ENCODE results near the gene DNASE1L2. TPM values are rescaled to one million over a fixed set of nuclear protein-coding genes. Genes with fewer than 3 reads are reported as not detected.

The DNASE1L2 gene
- polyA plus RNA-seq, 1 donor, result 0.91 TPM

DNA sequence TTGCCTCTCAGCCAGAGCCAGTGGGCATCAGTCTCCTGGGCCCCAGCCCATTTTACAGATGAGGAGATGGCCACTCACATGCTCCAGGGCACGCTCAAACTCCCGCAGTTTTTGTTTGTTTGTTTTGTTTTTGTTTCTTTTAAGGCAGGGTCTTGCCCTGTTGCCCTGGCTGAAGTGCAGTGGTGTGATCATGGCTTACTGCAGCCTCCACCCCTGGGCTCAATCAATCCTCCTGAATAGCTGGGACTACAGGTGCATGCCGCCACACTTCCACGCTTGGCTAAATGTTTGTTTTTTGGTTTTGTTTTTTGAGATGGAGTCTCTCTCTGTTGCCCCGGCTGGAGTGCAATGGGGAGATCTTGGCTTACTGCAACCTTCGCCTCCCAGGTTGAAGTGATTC is 9.3 kb upstream of the DNASE1L2 start:
- no peak overlapping the region for H3K4me3 ChIP-seq (ENCODE audit: low read length)
- H3K4me1 ChIP-seq (ENCODE audit: control insufficient read depth, insufficient read depth, low read length), result peaks cover 12% of the 10 kb centered on the region
- no CpG with 5 or more reads among the region's 6 CpGs for WGBS (ENCODE audit: insufficient coverage, low lambda C conversion rate)
- H3K27ac ChIP-seq (ENCODE audit: low read length), result no peak overlapping the region
- H3K36me3 ChIP-seq (ENCODE audit: control insufficient read depth, insufficient read depth, low read length), result peaks cover 48% of the 10 kb centered on the region
- no peaks in the 10 kb centered on the region for H3K27me3 ChIP-seq (ENCODE audit: control insufficient read depth, insufficient read depth, low read length)
- peaks cover 4% of the 10 kb centered on the region for H3K9me3 ChIP-seq (ENCODE audit: control insufficient read depth, low read depth, low read length)
- no peak for DNase-seq

DNA sequence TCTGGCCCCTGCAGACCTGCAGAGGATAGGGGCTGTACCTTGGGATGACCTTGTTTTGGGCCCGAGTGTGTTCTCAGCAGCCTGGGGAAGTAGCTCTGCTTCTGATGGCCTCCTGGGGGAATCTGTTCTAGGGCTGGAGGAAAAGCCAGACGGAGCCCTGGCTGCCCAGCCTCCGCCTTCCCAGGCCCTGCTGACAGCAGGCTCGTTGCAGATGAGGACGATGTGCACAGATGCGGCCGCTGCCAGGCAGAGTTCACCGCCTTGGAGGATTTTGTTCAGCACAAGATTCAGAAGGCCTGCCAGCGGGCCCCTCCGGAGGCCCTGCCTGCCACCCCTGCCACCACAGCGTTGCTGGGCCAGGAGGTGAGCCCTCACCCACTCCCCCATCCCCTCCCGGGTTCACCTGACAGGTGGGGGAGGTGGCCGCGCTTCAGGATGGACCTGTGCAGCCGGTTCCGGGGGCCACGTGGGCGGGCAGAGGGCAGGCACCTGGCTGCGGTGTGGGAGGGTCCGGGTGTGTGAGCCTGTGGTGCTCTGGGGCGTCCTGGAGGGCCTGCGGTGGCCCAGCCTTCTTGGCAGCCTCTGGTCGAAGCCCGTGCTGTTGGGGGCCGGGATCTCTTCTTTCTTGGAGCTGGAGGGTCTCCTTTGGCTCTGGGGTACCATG is 8.0 kb upstream of the DNASE1L2 start:
- no peak overlapping the region for H3K27ac ChIP-seq (ENCODE audit: low read length)
- H3K4me3 ChIP-seq (ENCODE audit: low read length), result no peak overlapping the region
- DNase-seq, result no peak
- H3K9me3 ChIP-seq (ENCODE audit: control insufficient read depth, low read depth, low read length), result peaks cover 4% of the 10 kb centered on the region
- no peaks in the 10 kb centered on the region for H3K27me3 ChIP-seq (ENCODE audit: control insufficient read depth, insufficient read depth, low read length)
- WGBS (ENCODE audit: insufficient coverage, low lambda C conversion rate), result no CpG with 5 or more reads among the region's 25 CpGs
- peaks cover 12% of the 10 kb centered on the region for H3K4me1 ChIP-seq (ENCODE audit: control insufficient read depth, insufficient read depth, low read length)
- peaks cover 61% of the 10 kb centered on the region for H3K36me3 ChIP-seq (ENCODE audit: control insufficient read depth, insufficient read depth, low read length)

DNA sequence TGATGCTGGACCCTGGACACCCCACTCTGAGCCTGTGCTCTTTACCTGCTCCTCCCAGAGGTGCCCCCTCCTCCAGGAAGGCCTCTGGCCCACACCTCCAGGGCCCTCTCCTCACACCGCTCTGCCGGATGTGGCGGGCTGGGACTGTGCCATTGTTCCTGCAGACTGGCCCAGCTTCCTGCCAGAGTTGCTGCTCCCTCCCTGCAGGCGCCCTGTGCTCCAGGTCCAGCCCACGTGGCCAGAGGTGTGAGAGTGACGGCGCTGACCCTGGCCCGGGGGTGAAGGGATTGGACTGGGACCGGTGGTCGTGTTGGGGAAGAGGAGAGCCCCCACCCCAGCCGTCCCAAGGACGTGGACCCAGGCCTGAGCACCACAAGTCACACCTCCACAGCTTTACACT is 7.2 kb upstream of the DNASE1L2 start:
- peaks cover 12% of the 10 kb centered on the region for H3K4me1 ChIP-seq (ENCODE audit: control insufficient read depth, insufficient read depth, low read length)
- no peak overlapping the region for H3K27ac ChIP-seq (ENCODE audit: low read length)
- no peak overlapping the region for H3K4me3 ChIP-seq (ENCODE audit: low read length)
- H3K36me3 ChIP-seq (ENCODE audit: control insufficient read depth, insufficient read depth, low read length), result peaks cover 69% of the 10 kb centered on the region
- H3K9me3 ChIP-seq (ENCODE audit: control insufficient read depth, low read depth, low read length), result peaks cover 6% of the 10 kb centered on the region
- WGBS (ENCODE audit: insufficient coverage, low lambda C conversion rate), result no CpG with 5 or more reads among the region's 12 CpGs
- no peak for DNase-seq
- H3K27me3 ChIP-seq (ENCODE audit: control insufficient read depth, insufficient read depth, low read length), result no peaks in the 10 kb centered on the region

DNA sequence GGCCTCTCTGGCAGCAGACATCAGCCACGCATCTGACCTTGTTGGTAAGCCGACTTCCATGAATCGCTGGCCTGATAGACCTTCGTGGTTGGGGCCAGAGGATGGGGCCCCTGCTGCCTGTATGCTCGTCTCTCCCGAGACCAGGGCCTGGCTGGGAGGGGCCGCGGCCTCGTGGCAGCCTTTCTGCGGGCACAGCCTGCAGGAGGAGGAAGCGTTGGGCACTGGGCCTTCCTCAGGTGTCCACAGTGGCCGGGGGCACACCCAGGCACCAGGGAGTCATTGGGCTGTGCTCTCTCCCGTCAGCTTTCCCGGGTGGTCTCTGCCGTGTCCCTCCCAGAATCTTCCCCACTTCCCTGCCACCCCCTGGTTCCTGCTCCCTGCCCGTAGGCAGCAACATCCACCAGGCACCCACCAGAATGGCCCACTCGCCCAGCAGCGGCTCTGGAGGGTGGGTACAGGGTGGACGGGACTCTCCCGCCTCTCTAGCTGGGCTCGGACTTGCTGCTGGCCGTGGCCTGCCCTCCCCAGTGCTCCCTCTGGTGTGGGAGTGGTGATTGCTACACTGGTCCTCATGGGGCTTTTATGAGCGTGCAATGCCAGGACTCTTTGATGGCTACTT is 6.5 kb upstream of the DNASE1L2 start:
- Histone ChIP-seq H3K9me3 (ENCODE audit: control insufficient read depth, low read depth, low read length) (peaks cover 6% of the 10 kb centered on the region), H3K4me1 (ENCODE audit: control insufficient read depth, insufficient read depth, low read length) (peaks cover 6% of the 10 kb centered on the region), H3K36me3 (ENCODE audit: control insufficient read depth, insufficient read depth, low read length) (peaks cover 75% of the 10 kb centered on the region), H3K4me3 (ENCODE audit: low read length) (no peak overlapping the region), H3K27me3 (ENCODE audit: control insufficient read depth, insufficient read depth, low read length) (no peaks in the 10 kb centered on the region), H3K27ac (ENCODE audit: low read length) (no peak overlapping the region)
- DNase-seq, result no peak
- WGBS (ENCODE audit: insufficient coverage, low lambda C conversion rate), result no CpG with 5 or more reads among the region's 23 CpGs

DNA sequence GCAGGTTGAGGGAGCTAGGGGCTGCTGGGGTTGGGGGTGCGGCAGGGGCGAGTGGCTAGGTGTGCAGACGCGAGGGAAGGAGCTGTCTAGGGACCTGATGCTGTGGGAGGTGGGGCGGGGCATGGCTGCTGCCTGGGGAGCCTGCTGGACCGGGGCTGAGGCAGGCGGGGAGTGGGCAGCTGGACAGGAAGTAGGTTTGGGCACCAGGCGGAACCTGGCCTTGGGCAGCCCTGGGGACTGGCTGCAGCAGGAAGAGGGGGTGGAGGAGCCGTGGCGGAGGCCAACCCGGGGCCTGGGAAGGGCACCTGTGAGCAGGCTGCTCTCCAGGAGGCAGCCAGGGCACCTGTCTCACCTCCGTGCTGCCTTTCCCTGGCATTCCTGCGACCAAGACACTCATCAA is 5.9 kb upstream of the DNASE1L2 start:
- H3K9me3 ChIP-seq (ENCODE audit: control insufficient read depth, low read depth, low read length), result peaks cover 7% of the 10 kb centered on the region
- peaks cover 81% of the 10 kb centered on the region for H3K36me3 ChIP-seq (ENCODE audit: control insufficient read depth, insufficient read depth, low read length)
- no peak overlapping the region for H3K4me3 ChIP-seq (ENCODE audit: low read length)
- peaks cover 6% of the 10 kb centered on the region for H3K4me1 ChIP-seq (ENCODE audit: control insufficient read depth, insufficient read depth, low read length)
- no CpG with 5 or more reads among the region's 13 CpGs for WGBS (ENCODE audit: insufficient coverage, low lambda C conversion rate)
- no peak for DNase-seq
- H3K27ac ChIP-seq (ENCODE audit: low read length), result no peak overlapping the region
- peaks cover 4% of the 10 kb centered on the region for H3K27me3 ChIP-seq (ENCODE audit: control insufficient read depth, insufficient read depth, low read length)

DNA sequence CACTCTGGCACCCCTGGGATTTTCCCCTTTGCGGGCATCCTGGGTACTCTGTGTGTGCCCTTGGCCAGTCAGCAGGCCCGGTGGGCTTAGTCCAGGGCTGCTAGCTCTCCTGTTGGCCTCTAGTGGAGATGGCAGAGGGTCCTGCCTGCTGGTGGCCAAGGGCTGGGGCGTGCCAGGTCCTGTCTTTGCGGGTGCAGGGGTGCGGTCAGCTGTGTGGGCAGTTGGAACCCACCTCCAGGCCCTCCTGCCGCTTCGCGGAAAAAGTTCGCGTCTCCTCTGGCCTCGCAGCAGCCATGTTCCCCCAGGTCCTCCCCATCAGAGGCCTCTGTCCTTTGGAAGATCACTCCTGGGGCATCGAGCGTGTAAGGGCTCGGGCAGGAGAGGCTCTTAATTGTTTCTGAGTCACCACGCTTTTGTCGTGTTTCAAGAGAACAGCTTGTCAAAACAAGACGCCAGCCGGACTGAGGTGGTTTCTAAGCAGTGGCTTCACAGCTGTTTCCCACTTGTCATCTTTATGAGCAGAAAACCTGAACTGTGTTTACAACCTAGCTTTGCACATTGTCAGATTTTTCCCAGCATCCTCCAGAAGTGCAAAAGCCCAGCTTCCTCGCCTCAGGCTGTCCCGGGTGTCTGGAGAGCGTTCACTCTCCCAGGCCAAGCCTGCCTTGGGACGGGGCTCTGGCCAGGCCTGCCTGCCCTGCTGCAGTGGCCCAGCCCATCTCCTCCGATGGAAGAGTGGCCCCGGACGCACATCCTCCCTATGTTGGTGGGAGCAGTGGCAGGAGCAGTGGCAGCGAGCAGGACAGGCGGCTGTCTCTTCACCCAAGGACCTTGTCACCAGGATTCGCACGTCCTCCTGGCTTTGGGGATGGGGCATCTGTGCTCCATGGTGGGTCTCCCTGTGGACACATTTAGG is 5.0 kb upstream of the DNASE1L2 start:
- no CpG with 5 or more reads among the region's 29 CpGs for WGBS (ENCODE audit: insufficient coverage, low lambda C conversion rate)
- peaks cover 12% of the 10 kb centered on the region for H3K9me3 ChIP-seq (ENCODE audit: control insufficient read depth, low read depth, low read length)
- no peak overlapping the region for H3K4me3 ChIP-seq (ENCODE audit: low read length)
- peaks cover 85% of the 10 kb centered on the region for H3K36me3 ChIP-seq (ENCODE audit: control insufficient read depth, insufficient read depth, low read length)
- no peak overlapping the region for H3K27ac ChIP-seq (ENCODE audit: low read length)
- H3K27me3 ChIP-seq (ENCODE audit: control insufficient read depth, insufficient read depth, low read length), result peaks cover 13% of the 10 kb centered on the region
- no peak for DNase-seq
- peaks cover 5% of the 10 kb centered on the region for H3K4me1 ChIP-seq (ENCODE audit: control insufficient read depth, insufficient read depth, low read length)

DNA sequence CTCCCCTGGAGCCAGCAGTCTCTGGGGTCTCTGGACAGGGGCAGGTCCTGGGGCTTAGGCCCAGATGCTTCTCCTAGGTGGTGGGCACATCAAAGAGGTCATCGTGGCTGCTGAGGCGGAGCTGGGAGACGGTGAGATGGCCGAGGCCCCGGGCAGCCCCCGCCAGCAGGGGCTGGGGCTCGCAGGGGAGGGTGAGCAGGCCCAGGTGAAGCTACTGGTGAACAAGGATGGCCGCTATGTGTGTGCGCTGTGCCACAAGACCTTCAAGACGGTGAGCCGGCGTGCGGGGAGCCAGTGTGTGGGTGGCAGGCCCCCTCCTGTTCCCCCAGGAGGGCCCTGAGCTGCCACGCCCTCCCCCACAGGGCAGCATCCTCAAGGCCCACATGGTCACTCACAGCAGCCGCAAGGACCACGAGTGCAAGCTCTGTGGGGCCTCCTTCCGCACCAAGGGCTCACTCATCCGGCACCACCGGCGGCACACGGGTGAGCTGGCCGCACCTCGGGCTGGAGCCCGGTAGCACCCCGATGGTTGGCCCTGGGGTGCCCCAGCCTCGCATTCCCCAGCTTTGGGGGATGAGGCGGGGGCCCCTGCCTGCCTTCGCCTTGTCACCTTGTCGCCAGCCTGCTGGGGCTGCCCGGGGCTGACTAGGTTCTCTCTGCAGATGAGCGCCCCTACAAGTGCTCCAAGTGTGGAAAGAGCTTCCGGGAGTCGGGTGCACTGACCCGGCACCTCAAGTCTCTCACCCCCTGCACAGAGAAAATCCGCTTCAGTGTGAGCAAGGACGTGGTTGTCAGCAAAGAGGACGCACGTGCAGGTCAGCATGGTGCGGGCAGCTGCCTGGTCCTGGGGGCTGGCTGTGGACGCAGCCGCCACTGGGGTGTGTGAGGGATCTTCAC is 3.9 kb upstream of the DNASE1L2 start:
- Histone ChIP-seq H3K27me3 (ENCODE audit: control insufficient read depth, insufficient read depth, low read length) (peaks cover 24% of the 10 kb centered on the region), H3K27ac (ENCODE audit: low read length) (no peak overlapping the region), H3K4me1 (ENCODE audit: control insufficient read depth, insufficient read depth, low read length) (peaks cover 7% of the 10 kb centered on the region), H3K9me3 (ENCODE audit: control insufficient read depth, low read depth, low read length) (peaks cover 22% of the 10 kb centered on the region), H3K4me3 (ENCODE audit: low read length) (no peak overlapping the region), H3K36me3 (ENCODE audit: control insufficient read depth, insufficient read depth, low read length) (peaks cover 80% of the 10 kb centered on the region)
- no CpG with 5 or more reads among the region's 41 CpGs for WGBS (ENCODE audit: insufficient coverage, low lambda C conversion rate)
- DNase-seq, result no peak

DNA sequence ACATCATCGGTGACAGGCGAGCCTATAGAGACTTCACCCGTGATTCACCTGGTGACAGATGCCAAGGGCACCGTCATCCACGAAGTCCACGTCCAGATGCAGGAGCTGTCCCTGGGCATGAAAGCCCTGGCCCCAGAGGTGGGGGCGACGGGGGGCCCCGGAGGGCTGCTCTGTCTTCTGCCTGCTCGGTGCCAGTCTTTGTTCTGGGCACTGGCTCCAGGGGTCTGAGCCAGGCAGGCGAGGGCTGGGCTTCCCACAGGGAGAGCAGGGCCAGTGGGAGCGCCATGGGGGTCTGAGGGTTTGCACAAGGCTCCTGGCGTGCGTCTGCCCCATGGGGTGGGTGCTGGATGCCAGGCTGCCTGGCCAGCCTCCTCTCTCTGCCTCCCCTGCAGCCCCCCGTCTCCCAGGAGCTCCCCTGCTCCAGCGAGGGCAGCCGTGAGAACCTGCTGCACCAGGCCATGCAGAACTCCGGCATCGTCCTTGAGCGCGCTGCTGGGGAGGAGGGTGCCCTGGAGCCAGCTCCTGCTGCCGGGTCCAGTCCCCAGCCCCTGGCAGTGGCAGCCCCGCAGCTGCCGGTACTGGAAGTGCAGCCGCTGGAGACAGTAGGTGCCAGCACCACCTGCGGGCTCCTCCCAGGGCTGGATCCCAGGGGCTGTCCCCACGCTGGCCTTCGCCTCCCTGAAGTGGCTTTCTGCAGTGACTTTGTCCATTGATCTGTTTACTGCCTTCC is 3.0 kb upstream of the DNASE1L2 start:
- WGBS (ENCODE audit: insufficient coverage, low lambda C conversion rate), result no CpG with 5 or more reads among the region's 28 CpGs
- Histone ChIP-seq H3K36me3 (ENCODE audit: control insufficient read depth, insufficient read depth, low read length) (peaks cover 76% of the 10 kb centered on the region), H3K27ac (ENCODE audit: low read length) (no peak overlapping the region), H3K9me3 (ENCODE audit: control insufficient read depth, low read depth, low read length) (peaks cover 31% of the 10 kb centered on the region), H3K4me1 (ENCODE audit: control insufficient read depth, insufficient read depth, low read length) (peaks cover 13% of the 10 kb centered on the region), H3K27me3 (ENCODE audit: control insufficient read depth, insufficient read depth, low read length) (peaks cover 33% of the 10 kb centered on the region), H3K4me3 (ENCODE audit: low read length) (no peak overlapping the region)
- no peak for DNase-seq

DNA sequence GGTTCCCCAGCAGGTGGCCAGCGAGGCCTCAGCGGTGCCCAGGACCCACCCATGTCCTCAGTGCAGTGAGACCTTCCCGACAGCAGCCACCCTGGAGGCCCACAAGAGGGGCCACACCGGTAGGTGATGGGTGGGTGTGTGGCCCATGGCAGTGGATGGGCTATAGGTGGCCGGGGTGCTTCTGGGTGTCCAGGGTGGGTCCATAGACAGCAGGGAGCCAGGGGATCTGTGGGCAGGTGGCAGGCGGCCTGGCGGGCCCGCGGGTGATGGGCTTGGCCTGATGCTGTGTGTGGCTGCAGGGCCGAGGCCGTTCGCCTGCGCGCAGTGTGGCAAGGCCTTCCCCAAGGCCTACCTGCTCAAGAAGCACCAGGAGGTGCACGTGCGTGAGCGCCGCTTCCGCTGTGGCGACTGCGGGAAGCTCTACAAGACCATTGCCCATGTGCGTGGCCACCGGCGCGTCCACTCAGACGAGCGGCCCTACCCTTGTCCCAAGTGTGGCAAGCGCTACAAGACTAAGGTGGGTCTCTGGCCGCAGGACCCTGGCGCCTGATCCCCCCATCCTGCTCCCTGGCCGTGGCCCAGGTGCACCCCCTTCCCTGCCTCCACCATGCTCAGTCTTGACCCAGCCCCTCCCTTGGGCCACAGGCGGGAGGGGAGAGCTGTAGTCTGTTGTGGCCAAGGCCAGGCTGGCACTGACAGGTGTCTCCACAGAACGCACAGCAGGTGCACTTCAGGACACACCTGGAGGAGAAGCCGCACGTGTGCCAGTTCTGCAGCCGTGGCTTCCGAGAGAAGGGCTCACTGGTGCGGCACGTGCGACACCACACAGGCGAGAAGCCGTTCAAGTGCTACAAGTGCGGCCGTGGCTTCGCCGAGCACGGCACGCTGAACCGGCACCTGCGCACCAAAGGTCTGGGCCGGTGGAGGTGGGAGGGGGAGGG is 2.1 kb upstream of the DNASE1L2 start:
- peaks cover 19% of the 10 kb centered on the region for H3K4me1 ChIP-seq (ENCODE audit: control insufficient read depth, insufficient read depth, low read length)
- no peak overlapping the region for H3K27ac ChIP-seq (ENCODE audit: low read length)
- no peak overlapping the region for H3K4me3 ChIP-seq (ENCODE audit: low read length)
- WGBS (ENCODE audit: insufficient coverage, low lambda C conversion rate), result no CpG with 5 or more reads among the region's 51 CpGs
- peaks cover 29% of the 10 kb centered on the region for H3K9me3 ChIP-seq (ENCODE audit: control insufficient read depth, low read depth, low read length)
- H3K27me3 ChIP-seq (ENCODE audit: control insufficient read depth, insufficient read depth, low read length), result peaks cover 34% of the 10 kb centered on the region
- DNase-seq, result no peak
- peaks cover 66% of the 10 kb centered on the region for H3K36me3 ChIP-seq (ENCODE audit: control insufficient read depth, insufficient read depth, low read length)

Data from large intestine (tissue), 3 donors.